NCI-H226 (cell line): ENCODE results near the gene ASPDH.
"Not testable (repeated sequence)": the region's sequence is repeated elsewhere in the genome, so short reads cannot be mapped to it uniquely, and the experiment has no call there.

Source experiments
- DNase-seq: peaks from one replicate; pipeline ENCODE4 v3.0.0-alpha.2; 2015

The ASPDH gene

DNA sequence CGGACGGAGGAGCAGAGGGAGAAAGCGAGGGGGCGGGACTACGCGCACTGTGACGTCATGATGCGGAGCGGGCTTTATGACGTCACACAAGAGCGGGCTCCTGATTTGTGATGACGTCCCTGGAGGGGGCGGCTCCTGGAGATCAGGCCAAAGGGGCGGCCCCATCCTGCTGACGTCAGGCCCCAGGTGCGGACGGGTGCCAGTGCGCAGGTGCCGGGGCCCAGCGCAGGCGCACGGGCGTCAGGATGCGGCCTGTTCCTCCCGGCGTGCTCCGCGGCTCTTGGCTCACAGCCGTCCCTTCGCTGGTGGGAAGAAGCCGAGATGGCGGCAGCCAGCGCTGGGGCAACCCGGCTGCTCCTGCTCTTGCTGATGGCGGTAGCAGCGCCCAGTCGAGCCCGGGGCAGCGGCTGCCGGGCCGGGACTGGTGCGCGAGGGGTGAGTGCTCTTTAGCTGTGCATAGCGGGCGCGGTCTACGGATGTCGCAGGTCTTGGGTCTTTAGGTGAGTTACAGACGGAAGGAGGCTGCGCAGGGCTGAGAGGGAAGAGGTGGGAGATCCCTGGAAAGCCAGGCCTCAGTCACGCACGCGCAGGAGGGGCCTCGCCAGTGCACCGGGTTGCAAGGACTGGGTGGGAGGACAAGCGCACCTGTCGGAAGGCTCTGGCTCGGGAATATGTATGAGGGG, 37.3 kb downstream of the ASPDH start, which contains the start of the genes EMC10 and GARIN5A:
Gene EMC10, plus strand, starts transcription at position 284 of the 683 bp plus-strand sequence. Its CDS starts 38 bp downstream, at position 322.
Gene GARIN5A, minus strand, starts transcription at position 625 of the 683 bp plus-strand sequence. Its CDS starts 460 bp downstream, at position 165.
- peak; percentile 90 for DNase-seq

DNA sequence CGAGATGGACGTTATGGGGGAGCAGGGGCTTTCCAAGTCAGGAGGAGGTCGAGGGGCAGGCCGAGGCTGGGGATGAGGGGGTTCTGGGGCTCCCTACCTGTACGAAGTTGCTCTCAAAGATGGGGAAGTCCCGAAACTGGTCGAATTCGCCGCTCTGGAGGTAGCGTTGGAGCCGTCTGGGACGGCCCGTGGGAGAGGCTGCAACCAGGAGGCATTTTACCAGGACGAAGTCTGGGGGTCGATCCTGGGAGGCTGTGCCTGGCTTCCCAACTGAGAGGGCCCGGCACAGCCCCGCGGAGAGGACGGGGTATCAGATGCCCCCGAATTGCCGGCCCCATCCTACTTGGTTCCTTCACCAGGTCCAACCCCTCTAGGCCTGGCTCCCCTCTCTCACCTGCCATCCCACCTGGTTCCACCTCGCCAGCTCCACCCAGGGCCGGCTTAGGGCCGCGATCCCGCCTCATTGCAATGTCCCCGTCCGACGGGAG, 37.9 kb downstream of the ASPDH start:
- DNase-seq: no peak

DNA sequence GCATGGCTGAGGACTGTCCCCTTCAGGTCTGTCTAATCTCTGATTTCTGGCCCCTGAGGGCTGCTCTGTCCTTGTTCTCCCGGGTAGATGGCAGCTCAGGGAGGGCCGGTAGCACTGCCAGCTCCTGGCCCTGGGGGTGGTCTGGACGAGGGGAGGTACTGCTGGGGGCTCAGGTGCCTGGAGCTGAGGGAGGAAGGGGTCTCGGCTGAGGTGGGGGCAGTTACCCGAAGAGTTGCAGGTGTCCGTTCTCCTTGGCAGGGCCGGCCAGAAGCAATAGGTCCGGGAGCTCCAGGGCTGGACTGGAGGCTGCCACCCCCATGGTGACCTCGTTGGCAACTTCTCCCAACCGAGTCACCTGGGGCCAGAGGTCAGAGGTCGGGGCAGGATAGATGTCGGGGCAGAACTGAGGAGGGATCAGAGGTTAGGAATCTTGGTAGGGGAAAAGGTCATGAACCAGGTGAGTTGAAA, 38.6 kb downstream of the ASPDH start:
- no peak for DNase-seq

DNA sequence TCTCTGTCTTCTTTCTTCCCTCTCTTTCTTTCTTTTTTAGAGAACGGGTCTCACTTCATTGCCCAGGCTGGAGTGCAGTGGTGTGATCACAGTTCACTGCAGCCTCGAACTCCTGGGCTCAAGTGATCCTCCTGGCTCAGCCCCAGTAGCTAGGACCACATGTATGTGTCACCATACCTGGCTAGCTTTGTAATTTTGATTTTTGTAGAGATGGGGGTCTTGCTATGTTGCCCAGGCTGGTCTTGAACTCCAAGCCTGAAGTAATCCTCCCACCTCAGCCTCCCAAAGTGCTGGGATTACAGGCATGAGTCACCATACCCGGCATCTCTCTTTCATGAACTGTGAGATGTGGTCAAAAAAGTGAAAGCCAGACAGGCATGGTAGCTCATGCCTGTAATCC, 40.4 kb downstream of the ASPDH start:
- DNase-seq: not testable (repeated sequence)

DNA sequence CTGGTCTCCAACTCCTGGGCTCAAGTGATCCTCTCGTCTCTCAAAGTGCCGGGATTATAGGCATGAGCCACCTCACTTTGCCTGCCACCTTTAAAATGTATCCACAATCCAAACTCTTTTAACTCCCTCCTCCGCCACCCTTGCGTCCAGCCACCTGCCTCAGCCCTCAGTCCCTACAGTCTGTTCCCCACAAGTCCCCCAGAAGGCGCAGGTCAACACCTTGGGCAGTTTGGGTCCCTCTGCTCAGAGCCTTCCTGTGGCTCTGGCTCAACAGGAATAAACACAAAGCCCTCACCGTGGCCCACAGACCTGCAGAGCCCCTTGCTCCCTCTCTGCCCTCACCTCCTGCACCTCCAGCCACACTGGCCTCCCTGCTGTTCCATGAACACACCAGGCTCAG, 44.9 kb downstream of the ASPDH start:
- no peak for DNase-seq

DNA sequence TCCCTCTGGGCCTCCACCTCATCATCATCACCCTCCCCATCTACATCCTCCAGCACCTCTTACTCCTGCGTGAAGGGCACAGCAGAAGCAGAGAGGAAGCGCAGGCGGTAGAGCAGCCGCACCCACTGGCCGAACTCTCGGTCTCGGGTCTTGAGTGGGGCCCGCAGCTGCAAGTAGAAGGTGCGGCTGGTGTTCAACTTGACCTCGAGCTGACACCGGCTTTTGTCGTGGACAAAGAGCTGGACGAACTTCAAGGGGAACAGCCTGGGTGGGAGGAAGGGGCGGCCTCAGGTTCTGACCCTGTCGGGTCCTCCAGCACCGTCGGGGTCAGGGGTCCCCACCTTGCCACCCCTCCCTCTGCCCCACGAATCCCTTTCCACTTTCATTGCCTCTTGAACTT, 46.1 kb downstream of the ASPDH start:
- no peak for DNase-seq

DNA sequence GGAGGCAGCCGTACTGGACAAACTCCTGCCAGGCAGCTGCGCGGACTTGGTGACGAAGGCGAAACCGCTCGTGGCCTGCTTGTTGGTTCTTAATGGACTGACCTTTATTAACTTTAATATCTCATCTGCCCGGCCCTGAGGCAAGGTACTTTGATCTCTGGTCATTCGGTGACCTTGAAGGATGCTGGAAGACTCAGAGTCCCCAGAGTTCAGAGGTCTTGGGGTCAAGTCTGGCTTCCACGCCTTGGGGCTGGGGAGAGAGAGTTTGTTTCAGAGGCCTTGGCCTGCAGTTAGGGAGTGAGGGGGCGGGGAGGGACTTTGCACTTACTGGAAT, 47.0 kb downstream of the ASPDH start:
- no peak for DNase-seq

DNA sequence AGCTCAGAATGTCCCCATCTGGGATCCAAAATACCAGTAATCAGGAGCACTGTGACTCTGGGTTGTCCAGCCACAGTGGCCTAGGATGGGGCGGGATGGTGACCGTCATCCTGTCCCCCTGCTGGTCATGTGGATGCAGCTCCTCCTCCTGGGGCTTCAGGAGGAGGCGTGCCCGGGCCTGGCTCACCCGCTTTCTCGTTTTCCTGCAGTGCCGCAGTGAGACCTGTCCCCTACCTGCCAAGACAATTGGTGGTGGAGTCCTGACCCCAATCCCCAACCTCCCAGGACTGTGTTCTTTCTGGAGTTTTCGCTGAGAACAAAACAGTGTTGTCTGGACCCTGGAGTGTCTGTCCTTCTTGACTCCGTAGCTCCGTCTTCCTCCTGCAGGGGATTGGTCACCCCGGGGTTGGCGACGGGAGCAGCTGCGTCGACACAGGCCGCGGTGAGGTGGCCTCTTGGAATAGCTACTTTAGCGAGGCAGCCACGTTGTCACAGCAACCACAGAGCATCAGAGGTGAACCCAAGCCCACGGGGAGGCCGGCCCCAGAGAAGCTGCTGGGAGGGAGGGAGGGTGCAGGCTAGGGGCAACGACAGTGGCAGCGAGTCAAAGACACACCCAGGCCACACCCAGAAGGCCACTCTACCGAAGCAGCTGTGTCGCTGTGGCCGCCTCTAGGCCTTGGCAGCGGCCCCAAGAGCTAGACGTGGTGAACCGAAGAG, 47.6 kb downstream of the ASPDH start:
- DNase-seq: no peak

DNA sequence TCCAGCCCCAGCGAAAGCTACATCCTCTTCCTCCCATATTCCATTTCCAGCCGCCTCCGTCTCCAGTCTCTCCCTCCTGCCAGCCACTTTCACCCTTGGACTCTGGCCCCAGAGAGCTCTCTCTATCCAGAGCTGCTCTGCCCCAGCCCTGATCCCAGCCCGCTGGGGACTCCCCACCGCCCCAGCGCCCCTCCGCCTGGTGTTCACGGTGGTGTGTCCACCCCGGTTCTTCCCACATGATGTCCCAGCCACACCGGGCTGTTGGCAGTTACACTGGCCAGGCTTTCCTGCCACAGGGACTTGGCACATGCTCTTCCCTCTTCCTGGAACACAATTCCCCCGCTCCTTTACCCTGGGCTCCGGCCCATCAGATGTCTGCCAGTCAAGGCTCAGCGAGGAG, 48.7 kb downstream of the ASPDH start:
- DNase-seq: no peak

DNA sequence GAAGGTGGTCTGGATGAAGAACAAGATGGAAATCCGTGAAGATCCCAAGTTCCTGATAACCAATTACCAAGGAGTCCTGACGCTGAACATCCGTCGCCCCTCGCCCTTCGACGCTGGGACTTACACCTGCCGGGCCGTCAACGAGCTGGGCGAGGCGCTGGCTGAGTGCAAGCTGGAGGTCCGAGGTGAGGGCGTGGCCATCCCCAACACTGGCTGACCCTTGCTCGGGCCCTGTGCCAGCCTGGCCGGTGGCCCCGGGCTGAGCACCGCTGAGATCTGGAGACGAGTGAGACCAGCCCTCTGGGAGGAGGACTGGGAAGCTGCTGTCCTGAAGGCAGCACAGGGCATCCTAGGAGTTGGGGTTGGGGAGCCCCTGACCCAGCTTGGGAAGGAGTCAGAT, 49.4 kb downstream of the ASPDH start:
- no peak for DNase-seq

DNA sequence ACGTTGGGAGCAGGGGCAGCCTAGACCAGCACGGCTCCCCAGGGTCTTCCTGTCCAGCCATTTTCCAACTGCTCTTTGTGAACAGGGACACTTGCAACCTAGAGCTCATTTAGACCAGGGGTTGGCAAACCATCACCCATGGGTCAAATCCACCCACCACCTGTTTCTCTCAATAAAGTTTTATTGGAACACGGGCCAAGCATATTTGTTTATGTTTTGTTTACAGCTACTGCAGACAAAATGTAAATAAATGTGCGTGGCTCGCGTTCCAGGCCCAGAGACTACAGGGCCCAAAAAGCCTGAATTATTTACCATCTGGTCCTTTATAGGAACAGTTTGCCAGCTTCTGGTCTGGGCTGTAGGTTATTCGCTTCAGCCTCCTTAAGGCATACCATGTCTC, 50.7 kb downstream of the ASPDH start:
- no peak for DNase-seq
